HL-60/S4 (cell line): ENCODE measurements around the gene B4GALT6.
"Not testable (repeated sequence)": the region's sequence is repeated elsewhere in the genome, so short reads cannot be mapped to it uniquely, and the experiment has no call there.

ENCODE experiments used
- in situ Hi-C: fragments of 300-500 bp; cut with MboI; formaldehyde crosslinking; loops from 2 replicates; pipeline ENCODE4 v1.14.3; 2022; ENCODE audit warnings: low sequenced_read_pairs

Gene B4GALT6, protein sequence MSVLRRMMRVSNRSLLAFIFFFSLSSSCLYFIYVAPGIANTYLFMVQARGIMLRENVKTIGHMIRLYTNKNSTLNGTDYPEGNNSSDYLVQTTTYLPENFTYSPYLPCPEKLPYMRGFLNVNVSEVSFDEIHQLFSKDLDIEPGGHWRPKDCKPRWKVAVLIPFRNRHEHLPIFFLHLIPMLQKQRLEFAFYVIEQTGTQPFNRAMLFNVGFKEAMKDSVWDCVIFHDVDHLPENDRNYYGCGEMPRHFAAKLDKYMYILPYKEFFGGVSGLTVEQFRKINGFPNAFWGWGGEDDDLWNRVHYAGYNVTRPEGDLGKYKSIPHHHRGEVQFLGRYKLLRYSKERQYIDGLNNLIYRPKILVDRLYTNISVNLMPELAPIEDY

DNA sequence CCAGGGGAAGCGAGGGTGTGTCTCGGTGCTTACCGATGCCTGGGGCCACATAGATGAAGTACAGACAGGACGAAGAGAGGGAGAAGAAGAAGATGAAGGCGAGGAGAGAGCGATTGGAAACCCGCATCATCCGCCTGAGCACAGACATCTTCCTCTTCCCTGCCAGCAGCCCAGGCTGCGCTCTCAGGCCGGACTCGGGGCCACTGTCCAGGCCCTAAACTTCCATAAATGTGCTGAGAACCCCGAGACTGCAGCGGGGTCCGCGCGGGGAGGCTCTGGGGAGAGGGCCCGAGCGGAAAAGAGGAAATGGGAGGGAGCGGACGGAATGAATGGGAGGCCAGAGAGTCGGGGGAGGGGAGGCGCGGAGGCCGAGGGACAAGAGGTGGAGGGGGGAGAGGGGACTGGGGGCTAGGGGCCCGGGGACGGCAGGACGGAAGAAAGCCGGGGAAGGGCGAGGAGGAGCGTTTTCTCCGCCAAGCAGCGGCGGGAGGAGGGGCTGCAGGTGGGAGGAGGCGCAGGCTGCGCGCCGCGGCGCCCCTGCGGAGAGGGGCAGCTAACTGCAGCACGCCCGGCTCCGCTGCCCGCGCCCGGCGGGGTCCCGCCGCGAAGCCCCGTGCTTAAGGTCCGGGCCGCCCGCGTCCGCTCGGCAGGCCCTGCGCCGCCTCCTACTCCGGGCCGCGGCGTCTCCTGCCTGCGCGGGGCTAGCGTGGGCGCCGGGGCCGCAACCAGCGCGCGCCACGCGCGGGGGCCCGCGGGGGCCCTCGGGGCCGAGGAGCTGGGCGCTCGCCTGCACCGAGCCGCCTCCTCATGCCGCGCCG lies at the start of gene B4GALT6:
B4GALT6 (minus strand) TSS at position 303 of the 818 bp plus-strand sequence; CDS start at position 148, 155 bp downstream.
- in situ Hi-C loops = no loop called here

DNA sequence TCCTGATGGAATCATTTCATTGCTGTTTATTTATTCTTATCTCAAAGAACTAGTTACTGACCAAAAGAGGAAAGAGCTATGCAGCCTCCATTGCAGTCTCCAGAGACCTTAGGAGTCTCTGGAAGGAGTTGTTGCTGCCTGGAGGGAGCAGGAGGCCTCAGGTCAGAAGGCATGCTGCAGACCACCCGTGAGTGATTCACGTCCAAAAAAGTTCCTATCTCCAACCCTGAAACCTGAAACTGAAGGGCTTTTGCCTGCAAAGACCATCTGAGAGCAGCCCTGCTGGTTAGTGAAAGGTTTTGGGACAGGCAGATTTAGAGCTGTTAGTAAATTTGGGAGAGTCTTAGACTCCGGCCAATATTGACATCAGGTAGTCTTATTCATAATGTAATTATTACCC lies 47.2 kb upstream of the B4GALT6 start:
- in situ Hi-C loops = no loop called here

DNA sequence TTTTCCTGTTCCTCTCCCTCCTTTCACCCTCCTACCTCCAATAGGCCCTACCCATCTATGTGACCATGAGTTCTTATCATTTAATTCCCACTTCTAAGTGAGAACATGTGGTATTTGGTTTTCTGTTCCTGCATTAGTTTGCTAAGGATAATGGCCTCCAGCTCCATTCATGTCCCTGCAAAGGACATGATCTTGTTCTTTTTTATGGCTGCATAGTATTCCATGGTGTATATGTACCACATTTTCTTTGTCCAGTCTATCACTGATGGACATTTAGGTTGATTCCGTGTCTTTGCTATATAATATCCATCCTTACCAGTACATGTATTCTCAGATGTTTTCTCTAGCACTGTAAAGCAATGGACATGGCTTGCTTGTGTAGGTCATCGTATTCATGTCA lies 44.8 kb upstream of the B4GALT6 start:
- in situ Hi-C loops = not testable (repeated sequence)

DNA sequence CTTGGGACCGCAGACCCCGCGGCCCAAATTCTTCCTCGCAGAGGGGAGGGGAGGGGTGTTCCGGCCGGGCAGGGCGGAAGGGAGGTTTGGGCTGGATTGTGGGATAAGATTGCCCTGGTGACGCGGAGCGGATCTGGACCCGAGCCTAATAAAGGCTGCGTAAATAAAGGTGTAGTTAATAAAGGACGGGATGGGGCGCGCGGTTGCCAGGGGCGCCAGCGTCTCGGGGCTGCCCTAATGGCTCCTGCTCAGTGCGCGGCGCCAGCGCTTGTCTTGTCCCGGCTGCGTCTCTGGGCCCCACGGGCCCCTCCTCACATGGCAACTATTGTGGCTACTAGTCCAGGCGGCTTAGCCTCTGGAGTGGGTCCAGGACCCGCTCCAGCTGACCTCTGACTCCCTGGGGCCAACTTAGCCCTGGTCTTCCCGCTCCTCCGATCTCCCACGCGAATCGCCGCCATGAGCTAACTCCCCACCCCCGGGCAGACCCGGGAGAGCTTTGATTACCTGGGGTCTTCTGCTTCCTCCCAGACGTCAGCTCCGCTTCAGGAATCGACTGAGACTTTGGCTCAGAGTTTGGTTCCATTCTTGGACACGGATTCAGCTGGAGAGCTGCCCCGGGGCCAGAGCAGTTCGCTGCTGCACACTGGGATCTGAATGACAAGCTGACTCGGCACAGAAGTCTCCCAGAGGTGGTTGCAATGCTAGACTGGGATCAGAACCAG lies 39.8 kb upstream of the B4GALT6 start:
- in situ Hi-C loops = no loop called here

DNA sequence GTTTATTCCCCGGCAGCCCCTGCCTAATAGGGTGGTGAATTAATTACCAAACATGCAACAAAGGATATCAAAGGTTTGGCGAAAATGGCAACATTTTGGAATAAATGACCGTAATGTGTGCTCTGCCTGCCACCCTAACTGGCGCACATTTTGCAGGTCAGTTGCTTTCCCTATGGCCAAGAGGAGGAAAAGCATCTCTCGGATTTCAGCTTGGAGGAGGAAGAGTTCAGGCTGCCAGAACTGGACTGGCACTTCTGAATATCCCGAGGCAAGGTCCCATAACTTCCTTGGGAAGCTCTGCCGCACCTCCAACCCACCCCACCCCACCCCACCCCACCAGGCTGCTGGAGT lies 39.2 kb upstream of the B4GALT6 start:
- in situ Hi-C loops = no loop called here

DNA sequence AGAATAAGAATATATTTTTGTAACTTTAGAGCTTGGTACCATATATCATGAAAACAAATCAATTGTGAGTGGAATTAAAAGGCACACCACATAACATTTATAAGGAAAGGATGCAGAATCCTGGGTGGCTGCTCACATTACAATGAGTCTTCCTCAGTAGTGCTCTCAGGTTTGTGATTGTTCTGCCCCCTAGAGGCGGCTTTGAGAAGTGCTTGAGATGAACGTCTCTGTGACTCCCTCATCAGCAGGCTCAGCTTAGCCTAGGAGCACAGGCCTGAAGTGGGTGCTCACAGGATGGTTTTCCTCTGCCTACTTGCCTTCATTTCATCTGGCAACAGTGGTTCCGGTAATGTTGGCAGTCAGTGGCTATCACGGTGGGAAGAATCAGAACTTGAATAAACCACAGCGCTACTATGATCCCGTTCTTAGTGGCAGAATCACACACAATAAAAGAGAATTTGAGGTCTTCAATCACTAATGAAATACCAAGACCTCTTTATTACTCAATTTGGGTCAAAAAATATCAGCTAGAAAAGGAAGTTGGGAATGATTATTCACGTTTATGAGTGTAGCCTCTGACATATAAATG lies 38.1 kb upstream of the B4GALT6 start:
- in situ Hi-C loops = no loop called here

DNA sequence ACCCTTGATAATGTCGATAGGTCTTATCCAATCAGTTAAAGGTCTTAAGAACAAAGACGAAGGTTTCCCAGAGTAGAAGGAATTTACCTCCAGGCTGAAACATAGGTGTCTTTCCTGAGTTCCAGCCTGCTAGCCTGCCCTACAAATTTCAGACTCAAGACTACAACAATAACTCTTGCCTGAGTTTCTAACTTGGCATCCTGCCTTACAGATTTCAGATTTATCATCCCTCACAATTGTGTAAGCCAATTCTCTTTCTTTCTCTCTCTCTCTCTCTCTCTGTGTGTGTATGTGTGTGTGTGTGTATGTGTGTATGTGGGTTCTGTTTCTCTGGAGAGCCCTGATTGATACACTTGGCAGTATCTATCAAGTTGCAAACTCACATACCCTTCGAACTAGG lies 37.2 kb upstream of the B4GALT6 start:
- in situ Hi-C loops = no loop called here

DNA sequence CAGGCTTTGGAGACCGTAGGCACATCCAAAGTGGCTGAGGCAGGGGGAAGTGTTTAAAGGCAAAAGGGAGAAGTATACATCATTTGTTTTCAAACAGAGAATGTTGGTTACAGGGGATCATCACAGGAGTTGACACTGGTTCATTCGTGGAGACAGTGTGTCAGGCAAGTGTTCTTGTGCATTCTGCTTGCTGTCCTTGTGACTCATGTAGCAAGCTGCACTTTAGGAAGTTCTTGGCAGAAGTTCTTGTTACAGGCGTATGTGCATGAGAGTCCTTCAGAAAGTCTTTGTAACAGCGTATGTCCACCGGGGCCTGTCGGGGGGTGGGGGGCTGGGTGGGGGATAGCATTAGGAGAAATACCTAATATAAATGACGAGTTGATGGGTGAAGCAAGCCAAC lies 36.5 kb upstream of the B4GALT6 start:
- in situ Hi-C loops = no loop called here

DNA sequence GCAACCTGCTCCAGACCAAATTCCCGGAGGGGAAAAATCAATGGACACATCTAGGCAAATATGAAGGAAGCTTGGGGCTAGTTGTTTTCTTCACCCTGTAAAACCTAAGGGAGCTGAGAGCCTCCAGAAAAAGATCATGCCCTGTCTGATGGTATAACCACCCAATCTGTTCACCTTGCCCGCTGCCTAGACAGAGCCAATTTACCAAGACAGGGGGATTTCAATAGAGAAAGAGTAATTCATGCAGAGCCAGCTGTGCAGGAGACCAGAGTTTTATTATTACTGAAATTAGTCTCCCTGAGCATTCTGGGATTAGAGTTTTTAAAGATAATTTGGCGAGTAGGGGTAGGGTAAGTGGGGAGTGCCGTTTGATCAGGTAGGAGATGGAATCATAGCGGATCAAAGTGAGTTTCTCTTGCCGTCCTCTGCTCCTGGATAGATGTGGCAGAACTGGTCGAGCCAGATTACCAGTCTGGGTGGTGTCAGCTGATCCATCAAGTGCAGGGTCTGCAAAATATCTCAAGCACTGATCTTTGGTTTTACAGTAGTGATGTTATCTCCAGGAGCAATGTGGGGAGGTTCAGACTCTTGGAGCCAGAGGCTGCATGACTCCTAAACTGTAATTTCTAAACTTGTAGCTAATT lies 35.1 kb upstream of the B4GALT6 start:
- in situ Hi-C loops = no loop called here

DNA sequence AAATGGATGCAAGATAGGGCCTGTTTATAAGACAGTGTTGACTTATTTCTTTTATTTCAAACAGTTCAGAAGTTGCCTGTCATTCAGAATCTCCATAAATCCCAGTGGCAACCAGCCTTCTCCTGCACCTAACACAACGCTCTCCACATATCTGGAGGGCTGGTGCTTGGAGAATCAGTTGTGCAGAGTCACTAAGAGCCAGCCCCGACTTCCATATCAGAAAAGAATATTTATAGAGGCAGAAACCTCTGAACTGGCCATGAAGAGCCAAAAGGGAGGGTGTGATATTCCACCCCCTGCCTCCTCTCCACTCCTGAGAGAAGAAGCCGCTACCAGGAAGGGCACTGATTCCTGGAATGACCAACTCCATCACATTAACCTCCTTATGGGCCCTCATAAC lies 34.0 kb upstream of the B4GALT6 start:
- in situ Hi-C loops = no loop called here

DNA sequence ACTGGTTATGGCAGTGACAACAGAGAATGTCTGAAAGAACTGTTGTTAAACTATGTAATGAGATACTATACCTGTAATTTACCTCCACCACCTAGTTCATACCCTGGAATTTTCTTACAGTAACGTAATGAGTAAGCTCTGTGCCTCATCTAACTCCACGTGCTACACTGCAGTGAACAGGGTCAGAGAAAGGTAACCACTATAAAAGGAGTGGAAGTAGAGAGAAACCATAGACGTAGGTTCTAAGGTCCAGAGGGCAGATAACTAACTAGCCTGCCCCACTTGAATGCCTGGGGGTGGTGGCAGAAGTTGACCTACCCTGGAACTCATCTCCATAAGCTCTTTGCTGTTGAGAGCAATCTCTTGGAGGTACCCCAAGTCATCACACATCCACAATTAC lies 32.0 kb upstream of the B4GALT6 start:
- in situ Hi-C loops = no loop called here

DNA sequence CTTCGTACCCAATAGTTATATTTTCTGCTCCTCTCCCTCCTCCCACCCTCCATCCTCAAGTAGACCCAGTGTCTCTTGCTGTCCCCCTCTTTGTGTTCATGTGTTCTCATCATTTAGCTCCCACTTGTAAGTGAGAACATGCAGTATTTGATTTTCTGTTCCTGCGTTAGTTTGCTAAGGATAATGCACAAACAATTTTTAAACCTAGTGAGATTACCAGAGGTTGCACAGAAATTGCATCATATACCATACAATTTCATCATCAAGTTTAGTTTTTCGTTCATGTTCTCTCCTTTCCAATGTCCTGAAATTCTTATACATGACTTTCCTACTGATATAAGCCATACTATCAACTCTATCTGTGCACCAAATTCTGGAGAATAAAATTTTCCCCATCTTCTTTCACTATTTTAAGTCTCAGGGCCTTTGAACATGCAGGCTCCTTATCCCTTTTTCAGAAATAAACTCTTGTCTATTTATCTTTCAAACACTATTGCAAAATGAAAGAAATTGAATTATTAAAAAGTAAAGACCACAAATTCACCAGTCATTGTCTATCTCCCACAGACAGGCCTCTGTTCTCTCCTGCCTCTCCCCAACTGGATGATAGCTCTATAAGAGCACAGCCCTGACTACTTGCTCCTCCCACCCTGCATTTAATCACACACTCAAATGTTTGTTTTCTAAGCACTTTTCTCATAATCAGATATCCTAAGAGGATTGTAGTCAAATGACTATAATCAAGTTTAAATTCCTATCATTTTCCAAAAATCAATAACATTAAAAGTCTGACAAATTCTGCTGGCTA lies 27.2 kb upstream of the B4GALT6 start:
- in situ Hi-C loops = no loop called here

DNA sequence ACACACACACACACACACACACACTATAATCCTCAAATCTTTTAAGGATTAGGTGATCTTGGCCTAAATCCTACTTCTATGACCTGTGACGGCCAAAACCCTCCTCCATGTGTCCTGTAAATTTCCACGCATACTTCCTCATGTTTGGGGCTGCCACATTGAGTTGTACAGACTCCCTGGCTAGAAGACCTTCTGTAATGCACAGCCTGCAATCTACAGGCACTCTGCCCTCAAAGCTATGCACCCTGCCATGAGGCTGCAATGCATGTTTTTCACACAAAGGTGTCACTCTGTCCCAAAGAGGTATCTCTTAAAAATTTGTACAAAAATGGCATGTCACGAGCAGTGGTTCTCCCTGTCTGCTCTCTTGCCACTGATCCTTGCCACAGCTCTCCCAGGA lies 26.4 kb upstream of the B4GALT6 start:
- in situ Hi-C loops = no loop called here

DNA sequence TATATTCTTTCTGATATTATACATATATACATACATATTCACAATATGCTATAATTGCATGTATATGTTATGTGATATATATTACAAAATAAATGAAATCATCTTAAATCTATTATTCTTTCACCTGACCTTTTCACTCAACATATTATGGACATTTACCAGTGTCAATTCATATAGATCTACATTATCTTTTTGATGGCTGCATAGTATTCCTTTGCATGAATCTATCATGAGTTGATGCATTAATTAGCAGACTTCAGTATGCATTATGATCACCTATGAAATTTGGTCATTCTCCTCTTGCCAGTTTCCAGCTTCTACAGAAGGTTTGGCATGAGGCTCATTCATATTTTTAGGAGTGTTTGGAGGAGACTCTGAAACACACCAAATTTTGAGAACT lies 23.4 kb upstream of the B4GALT6 start:
- in situ Hi-C loops = no loop called here

DNA sequence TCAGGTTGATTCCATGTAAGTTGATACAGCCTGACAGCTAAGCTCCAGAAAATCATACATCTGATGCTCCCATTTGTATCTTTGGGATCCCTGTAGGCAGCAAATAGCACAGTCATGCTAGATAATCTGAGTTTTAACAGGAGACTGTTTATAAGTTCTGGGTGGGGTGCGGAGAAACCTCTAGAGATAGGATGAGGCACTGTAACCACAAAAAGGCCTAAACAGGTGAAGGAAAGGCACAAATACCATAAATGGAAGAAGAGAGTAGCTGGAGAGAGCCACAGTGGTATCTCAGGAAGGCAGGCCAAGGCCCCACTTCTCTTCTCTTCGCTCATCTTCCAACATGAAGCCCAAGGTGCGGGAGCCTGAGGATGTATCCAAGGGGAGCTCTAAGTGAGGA lies 18.1 kb upstream of the B4GALT6 start:
- in situ Hi-C loops = no loop called here

DNA sequence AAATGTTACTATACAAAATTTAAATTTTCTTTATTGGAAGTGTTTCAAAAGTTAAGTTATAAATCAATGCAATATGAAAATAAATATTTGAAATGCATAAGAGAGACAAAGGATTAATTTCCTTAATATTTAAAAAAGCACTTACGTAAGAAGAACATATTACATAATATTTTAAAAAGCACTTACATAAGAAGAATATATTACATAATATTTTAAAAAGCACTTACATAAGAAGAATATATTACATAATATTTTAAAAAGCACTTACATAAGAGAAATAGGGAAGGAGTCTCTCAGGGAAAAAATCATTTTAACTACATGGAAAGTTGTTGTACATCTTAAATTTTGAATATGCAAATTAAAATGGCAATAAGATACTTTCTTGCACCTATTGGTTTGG lies 17.4 kb upstream of the B4GALT6 start:
- in situ Hi-C loops = no loop called here

DNA sequence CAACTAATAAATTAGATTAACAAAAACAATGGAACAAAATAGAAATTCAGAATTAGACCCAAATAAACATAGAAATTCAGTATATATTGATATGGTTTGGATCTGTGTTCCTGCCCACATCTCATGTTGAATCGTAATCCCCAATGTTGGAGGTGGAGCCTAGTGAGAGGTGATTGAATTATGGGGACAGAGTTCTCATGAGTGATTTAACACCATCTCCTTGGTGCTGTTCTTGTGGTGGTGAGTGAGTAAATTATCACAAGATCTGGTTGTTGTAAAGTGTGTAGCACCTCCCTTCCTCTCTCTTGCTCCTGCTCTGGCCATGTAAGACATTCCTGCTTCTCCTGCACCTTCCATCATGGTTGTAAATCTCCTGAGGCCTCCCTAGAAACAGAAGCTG lies 16.6 kb upstream of the B4GALT6 start:
- in situ Hi-C loops = no loop called here

DNA sequence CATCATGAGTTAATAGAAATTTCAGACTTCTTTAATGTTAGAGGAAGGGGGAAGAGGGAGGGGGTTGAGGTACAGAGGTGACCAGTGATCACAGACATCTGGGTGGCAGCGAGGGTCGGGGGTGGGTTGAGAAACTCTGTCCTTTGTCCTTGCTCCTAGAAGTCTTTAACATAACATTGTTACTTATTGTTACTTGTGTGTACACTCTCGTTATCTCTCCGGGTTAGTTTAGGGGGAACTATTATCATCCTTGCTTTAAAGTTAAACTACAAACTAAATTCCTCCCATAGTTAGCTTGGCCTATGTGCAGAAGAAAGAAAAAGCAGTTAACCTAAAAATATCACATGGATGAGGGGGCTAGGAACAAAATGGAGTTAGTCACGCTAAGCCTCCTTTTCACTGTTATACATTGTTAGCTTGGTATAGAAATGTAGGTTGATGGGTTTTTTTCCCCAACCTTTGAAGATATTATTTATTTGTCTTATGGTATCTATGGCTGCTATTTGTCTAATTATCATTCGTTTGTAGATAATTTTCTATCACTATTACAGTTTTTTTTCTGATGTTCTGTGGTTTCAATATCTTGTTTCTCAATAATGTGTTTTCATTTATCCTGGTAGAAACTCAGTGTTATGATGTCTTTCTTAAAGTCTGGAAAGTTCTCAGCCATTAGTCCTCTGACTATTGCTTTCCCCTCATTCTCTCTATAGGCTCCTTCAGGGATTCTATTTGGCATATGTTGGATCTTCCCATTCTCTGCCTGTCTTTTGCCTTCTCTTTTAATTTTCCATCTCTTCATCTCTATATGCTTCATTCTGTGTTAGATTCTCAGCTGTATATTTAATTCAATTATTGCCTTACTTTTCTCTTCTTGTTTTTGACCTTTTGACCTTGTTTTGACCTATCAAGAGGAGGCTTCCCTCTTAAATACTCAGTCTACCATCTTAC lies 13.2 kb upstream of the B4GALT6 start:
- in situ Hi-C loops = no loop called here

DNA sequence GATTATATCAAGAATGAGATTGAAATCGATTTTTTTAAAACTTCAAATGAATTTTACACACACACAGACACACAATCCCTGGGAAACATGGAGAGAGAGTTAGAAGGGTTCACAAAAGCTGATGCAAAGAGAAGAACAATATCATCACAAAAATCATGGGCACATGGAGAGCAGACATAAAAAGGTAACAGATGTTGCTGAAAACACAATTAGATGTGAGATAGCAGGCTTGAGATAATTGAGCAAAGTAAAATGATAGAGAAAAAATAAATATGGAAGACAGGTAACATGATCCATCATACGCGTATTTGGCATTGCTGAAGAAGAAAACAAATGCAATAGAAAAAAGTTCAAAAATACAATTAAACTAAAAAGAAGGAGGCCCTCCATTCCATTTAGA lies 11.6 kb upstream of the B4GALT6 start:
- in situ Hi-C loops = no loop called here
